CD4-positive, alpha-beta T cell treated with Interleukin-15 for 1 hour (primary cell): ENCODE measurements around the gene GATM.
"Not testable (repeated sequence)": the region's sequence is repeated elsewhere in the genome, so short reads cannot be mapped to it uniquely, and the experiment has no call there.

Experiments
- DNase-seq: peaks from one replicate; pipeline ENCODE4 v3.0.0-alpha.2; 2020

Gene GATM

GRCh38 chr15:45349623-45350022, 28.7 kb downstream of the GATM start:
- DNase-seq: no peak

GRCh38 chr15:45347989-45348388, 30.4 kb downstream of the GATM start:
- DNase-seq: no peak

GRCh38 chr15:45347033-45347432, 31.3 kb downstream of the GATM start:
- DNase-seq: no peak

GRCh38 chr15:45346381-45346780, 32.0 kb downstream of the GATM start:
- DNase-seq: no peak

GRCh38 chr15:45343258-45343860, 35.0 kb downstream of the GATM start:
- DNase-seq: no peak

- DNase-seq: no peak
Measured at GRCh38 chr15:45341790-45342189, 36.6 kb downstream of the GATM start.

- DNase-seq: no peak
Measured at GRCh38 chr15:45340429-45340828, 37.9 kb downstream of the GATM start.

GRCh38 chr15:45338417-45338816, 39.9 kb downstream of the GATM start:
- DNase-seq: no peak

GRCh38 chr15:45337224-45337623, 41.1 kb downstream of the GATM start:
- no peak for DNase-seq

GRCh38 chr15:45333550-45333949, 44.8 kb downstream of the GATM start:
- DNase-seq: no peak

- DNase-seq: no peak
Measured at GRCh38 chr15:45332694-45333093, 45.6 kb downstream of the GATM start.

- no peak for DNase-seq
Measured at GRCh38 chr15:45331972-45332371, 46.4 kb downstream of the GATM start.

GRCh38 chr15:45328663-45329062, 49.7 kb downstream of the GATM start:
- no peak for DNase-seq

GRCh38 chr15:45326741-45327140, 51.6 kb downstream of the GATM start:
- DNase-seq: no peak

- no peak for DNase-seq
Measured at GRCh38 chr15:45326280-45326679, 52.1 kb downstream of the GATM start.

GRCh38 chr15:45320581-45321205, 57.7 kb downstream of the GATM start:
- DNase-seq: no peak

- DNase-seq: no peak
Measured at GRCh38 chr15:45319472-45320214, 58.7 kb downstream of the GATM start.

- no peak for DNase-seq
Measured at GRCh38 chr15:45314960-45315359, 63.4 kb downstream of the GATM start.

GRCh38 chr15:45314117-45314516, 64.2 kb downstream of the GATM start:
- DNase-seq: not testable (repeated sequence)
